Colonic mucosa (tissue), 4 donors: Measurements from ENCODE around the gene CDKAL1. TPM values are rescaled to one million over a fixed set of nuclear protein-coding genes. Genes with fewer than 3 reads are reported as not detected.
"Not testable (repeated sequence)": the region's sequence is repeated elsewhere in the genome, so short reads cannot be mapped to it uniquely, and the experiment has no call there.

ENCODE experiments used
- DNase-seq: peaks from one replicate; pipeline ENCODE4 v3.0.0-alpha.2; 2020
- H3K27ac ChIP-seq: fragments of 200-600 bp; one replicate; pipeline ENCODE4 v1.8.0; 2021
- H3K27me3 ChIP-seq: fragments of 200-600 bp; one replicate; pipeline ENCODE4 v1.8.0; 2021
- H3K36me3 ChIP-seq: fragments of 200-600 bp; one replicate; pipeline ENCODE4 v1.8.0; 2021
- H3K4me1 ChIP-seq: fragments of 200-600 bp; one replicate; pipeline ENCODE4 v1.8.0; 2021; ENCODE audit warnings: mild to moderate bottlenecking
- H3K4me3 ChIP-seq: fragments of 200-600 bp; one replicate; pipeline ENCODE4 v1.8.0; 2021
- H3K9ac ChIP-seq, 2 donors: one replicate each; pipeline ENCODE4 v1.7.0; 2013; ENCODE audit warnings: control low read depth in 2 of 2, low read depth in 2 of 2, low read length in 2 of 2
- H3K9me3 ChIP-seq: fragments of 200-600 bp; one replicate; pipeline ENCODE4 v1.8.0; 2021
- CTCF ChIP-seq: fragments of 200-600 bp; IDR thresholded peaks from one replicate; pipeline ENCODE4 v1.8.0; 2022; ENCODE audit warnings: antibody characterized with exemption, mild to moderate bottlenecking
- intact Hi-C: fragments of 100-400 bp; cut with DNase I; formaldehyde crosslinking; loops from one replicate; pipeline ENCODE4 v1.14.1; 2022
- total RNA-seq, 2 donors: library from RNA; stranded (reverse); fragmentation: NEBNext Ultra II Directional in 1 of 2; extraction: Animal tissue kit (Norgen Biotek cat#: 25700) in 1 of 2; gene quantifications; one replicate each; pipeline ENCODE4 v1.2.1, GENCODE V29; 2021
- donor health status: healthy.
- donor health status: DM: no; HTN: no; CAD: no.
- donor health status: DM: no; HTN: no; CAD: no.

CDKAL1 gene
- total RNA-seq, 2 donors from 2014 or later, result 13.8 to 14.2 TPM

GRCh38 chr6:20729086-20729485 lies 194.8 kb downstream of the CDKAL1 start:
- Histone ChIP-seq H3K9ac (no peak overlapping the region), H3K4me3 (no peak overlapping the region), H3K4me1 (no peaks in the 10 kb centered on the region), H3K36me3 (no peaks in the 10 kb centered on the region), H3K9me3 (no peaks in the 10 kb centered on the region), H3K27me3 (no peaks in the 10 kb centered on the region), H3K27ac (no peak overlapping the region)
- no peak for DNase-seq
- no peak for TF ChIP-seq CTCF
- intact Hi-C loops, result no loop called here

DNA sequence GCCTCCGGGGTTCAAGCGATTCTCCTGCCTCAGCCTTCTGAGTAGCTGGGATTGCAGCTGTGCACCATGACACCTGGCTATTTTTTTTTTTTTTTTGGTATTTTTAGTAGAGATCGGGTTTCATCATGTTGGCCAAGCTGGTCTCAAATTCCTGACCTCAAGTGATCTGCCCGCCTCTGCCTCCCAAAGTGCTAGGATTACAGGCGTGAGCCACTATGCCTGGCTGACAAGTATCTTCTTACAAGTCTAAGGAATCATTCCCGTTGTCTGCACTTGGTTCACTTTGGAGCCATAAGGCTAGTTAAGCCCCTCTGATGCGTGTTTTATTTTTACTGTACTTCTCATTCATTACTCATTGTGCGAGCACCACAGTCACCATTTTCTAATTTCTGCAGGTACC lies 198.1 kb downstream of the CDKAL1 start:
- H3K27ac ChIP-seq, intact Hi-C loops, DNase-seq, H3K4me3 ChIP-seq, H3K9ac ChIP-seq, H3K27me3 ChIP-seq, H3K9me3 ChIP-seq, H3K4me1 ChIP-seq, H3K36me3 ChIP-seq: not testable (repeated sequence)

GRCh38 chr6:20732896-20733295 lies 198.6 kb downstream of the CDKAL1 start:
- no peak for TF ChIP-seq CTCF
- no peak overlapping the region for H3K27ac ChIP-seq
- intact Hi-C loops, result no loop called here
- H3K4me1 ChIP-seq, result no peaks in the 10 kb centered on the region
- H3K9me3 ChIP-seq, result no peaks in the 10 kb centered on the region
- H3K36me3 ChIP-seq, result no peaks in the 10 kb centered on the region
- no peak overlapping the region for H3K9ac ChIP-seq
- no peak for DNase-seq
- H3K4me3 ChIP-seq, result no peak overlapping the region
- no peaks in the 10 kb centered on the region for H3K27me3 ChIP-seq

DNA sequence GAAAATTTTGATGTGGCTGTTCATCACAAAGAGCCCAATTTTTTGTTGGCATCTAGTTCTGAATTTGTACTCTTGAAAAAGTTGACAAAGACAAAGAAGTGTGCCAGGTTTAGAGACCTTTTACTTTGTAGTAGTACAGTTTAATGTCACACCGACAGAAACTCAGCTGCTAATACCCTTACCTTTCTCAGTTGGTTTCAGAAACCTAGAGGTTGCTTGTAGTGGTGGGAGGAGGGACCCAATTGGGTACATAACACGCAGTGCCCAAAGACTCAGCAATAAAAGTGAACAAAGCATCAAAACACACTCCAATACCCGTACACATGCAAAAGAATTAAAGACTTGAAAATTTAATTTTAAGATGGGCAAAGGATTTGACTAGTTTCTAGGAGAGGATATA lies 203.7 kb downstream of the CDKAL1 start:
- intact Hi-C loops, result no loop called here

DNA sequence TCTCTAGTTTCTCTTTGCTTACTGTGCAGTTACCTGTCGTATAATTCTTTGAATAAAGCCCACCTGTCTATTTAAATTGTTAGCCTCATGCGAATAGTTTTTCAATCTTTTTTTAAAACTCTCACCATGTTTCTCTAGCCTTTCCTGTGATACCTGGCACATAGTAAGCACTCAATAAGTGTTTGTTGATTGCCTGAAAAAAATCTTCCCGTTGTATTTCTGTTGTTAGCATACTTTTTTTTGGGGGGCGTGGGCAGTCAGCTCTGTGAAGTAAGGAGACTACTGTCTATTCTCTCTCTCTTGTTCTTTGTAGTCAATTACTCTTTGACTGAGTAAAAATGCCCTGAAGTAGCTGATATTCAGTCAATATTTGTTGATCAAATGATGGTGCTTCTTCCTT lies 205.8 kb downstream of the CDKAL1 start:
- H3K4me3 ChIP-seq, result no peak overlapping the region
- H3K36me3 ChIP-seq, result no peaks in the 10 kb centered on the region
- H3K4me1 ChIP-seq, result no peaks in the 10 kb centered on the region
- intact Hi-C loops, result no loop called here
- H3K27me3 ChIP-seq, result no peaks in the 10 kb centered on the region
- H3K27ac ChIP-seq, result no peak overlapping the region
- H3K9ac ChIP-seq, result no peak overlapping the region
- no peak for DNase-seq
- no peak for TF ChIP-seq CTCF
- no peaks in the 10 kb centered on the region for H3K9me3 ChIP-seq

More for the DNA sequence above, 203.7 kb downstream of the CDKAL1 start:
- H3K4me3 ChIP-seq, result no peak overlapping the region
- no peak overlapping the region for H3K27ac ChIP-seq
- DNase-seq, result no peak
- H3K4me1 ChIP-seq, result no peaks in the 10 kb centered on the region
- no peak for TF ChIP-seq CTCF
- no peaks in the 10 kb centered on the region for H3K36me3 ChIP-seq
- H3K9ac ChIP-seq, result no peak overlapping the region
- no peaks in the 10 kb centered on the region for H3K9me3 ChIP-seq
- H3K27me3 ChIP-seq, result no peaks in the 10 kb centered on the region

- H3K9ac ChIP-seq, result no peak overlapping the region
- no peak overlapping the region for H3K27ac ChIP-seq
- no peaks in the 10 kb centered on the region for H3K27me3 ChIP-seq
- no peak for DNase-seq
- no peak overlapping the region for H3K4me3 ChIP-seq
- no peaks in the 10 kb centered on the region for H3K4me1 ChIP-seq
- no peak for TF ChIP-seq CTCF
- intact Hi-C loops, result no loop called here
- no peaks in the 10 kb centered on the region for H3K36me3 ChIP-seq
- H3K9me3 ChIP-seq, result no peaks in the 10 kb centered on the region
Observed at GRCh38 chr6:20740727-20741126, 206.5 kb downstream of the CDKAL1 start.
